H9 (cell line): ENCODE results near the gene SNX15. TPM values are rescaled to one million over a fixed set of nuclear protein-coding genes. Genes with fewer than 3 reads are reported as not detected.

Source experiments
- DNase-seq: peaks from one replicate; pipeline ENCODE4 v3.0.0-alpha.2; 2017
- H2AFZ ChIP-seq: one replicate; pipeline ENCODE4 v1.6.1; 2013; ENCODE audit warnings: mild to moderate bottlenecking, low read length, control low read depth, moderate library complexity
- H2AK5ac ChIP-seq: 2 replicates; pipeline ENCODE4 v1.6.1; 2013; ENCODE audit warnings: low read length, control low read depth, mixed read lengths; ENCODE audit not compliant: insufficient read length
- H2BK120ac ChIP-seq: one replicate; pipeline ENCODE4 v1.6.1; 2013; ENCODE audit warnings: low read depth, mild to moderate bottlenecking, low read length, control low read depth, inconsistent platforms; ENCODE audit not compliant: poor library complexity, severe bottlenecking
- H2BK12ac ChIP-seq: 2 replicates; pipeline ENCODE4 v1.6.1; 2013; ENCODE audit warnings: low read length, control low read depth, mixed read lengths, low read depth; ENCODE audit not compliant: insufficient read length
- H2BK15ac ChIP-seq: 2 replicates; pipeline ENCODE4 v1.6.1; 2013; ENCODE audit warnings: low read depth, low read length, control low read depth
- H2BK20ac ChIP-seq: one replicate; pipeline ENCODE4 v1.6.1; 2013; ENCODE audit warnings: low read depth, mild to moderate bottlenecking, low read length, control low read depth, inconsistent platforms; ENCODE audit not compliant: poor library complexity, severe bottlenecking
- H2BK5ac ChIP-seq: 2 replicates; pipeline ENCODE4 v1.6.1; 2013; ENCODE audit warnings: low read length, control low read depth, mixed read lengths; ENCODE audit not compliant: insufficient read length
- H3K14ac ChIP-seq: 2 replicates; pipeline ENCODE4 v1.6.1; 2013; ENCODE audit warnings: low read length, control low read depth; ENCODE audit not compliant: insufficient read depth
- H3K18ac ChIP-seq: 2 replicates; pipeline ENCODE4 v1.6.1; 2013; ENCODE audit warnings: low read depth, mild to moderate bottlenecking, mixed read lengths, low read length, control low read depth; ENCODE audit not compliant: insufficient read length
- H3K23ac ChIP-seq: 2 replicates; pipeline ENCODE4 v1.6.1; 2013; ENCODE audit warnings: low read length, control low read depth, mixed read lengths, low read depth; ENCODE audit not compliant: insufficient read length
- H3K23me2 ChIP-seq: 2 replicates; pipeline ENCODE4 v1.6.1; 2013; ENCODE audit warnings: low read depth, mild to moderate bottlenecking, mixed read lengths, low read length, control low read depth; ENCODE audit not compliant: insufficient read length, poor library complexity, severe bottlenecking
- H3K27ac ChIP-seq: 2 replicates; pipeline ENCODE4 v1.5.1; 2013; ENCODE audit warnings: low read length, control low read depth, mixed read lengths, low read depth; ENCODE audit not compliant: insufficient read length
- H3K27me3 ChIP-seq: 2 replicates; pipeline ENCODE4 v1.6.1; 2013; ENCODE audit warnings: low read length, control low read depth, inconsistent platforms; ENCODE audit not compliant: insufficient read depth
- H3K4ac ChIP-seq: 2 replicates; pipeline ENCODE4 v1.6.1; 2013; ENCODE audit warnings: low read depth, mild to moderate bottlenecking, control low read depth, inconsistent platforms, low read length, moderate library complexity
- H3K4me1 ChIP-seq: 2 replicates; pipeline ENCODE4 v1.6.1; 2013; ENCODE audit warnings: low read length, control low read depth, inconsistent platforms; ENCODE audit not compliant: insufficient read depth
- H3K4me2 ChIP-seq: 2 replicates; pipeline ENCODE4 v1.6.1; 2013; ENCODE audit warnings: low read length, control low read depth, mixed read lengths; ENCODE audit not compliant: insufficient read length, insufficient read depth
- H3K56ac ChIP-seq: 2 replicates; pipeline ENCODE4 v1.6.1; 2013; ENCODE audit warnings: low read depth, mild to moderate bottlenecking, mixed read lengths, low read length, control low read depth; ENCODE audit not compliant: insufficient read length
- H3K79me1 ChIP-seq: 2 replicates; pipeline ENCODE4 v1.6.1; 2013; ENCODE audit warnings: low read depth, mild to moderate bottlenecking, moderate library complexity, low read length, control low read depth, inconsistent platforms; ENCODE audit not compliant: insufficient read depth, poor library complexity, severe bottlenecking
- H3K79me2 ChIP-seq: 2 replicates; pipeline ENCODE4 v1.6.1; 2013; ENCODE audit warnings: low read length, control low read depth, inconsistent platforms; ENCODE audit not compliant: insufficient read depth
- H3K9ac ChIP-seq: 2 replicates; pipeline ENCODE4 v1.6.1; 2013; ENCODE audit warnings: low read length, control low read depth, mixed read lengths; ENCODE audit not compliant: insufficient read length; ENCODE audit errors: extremely low read depth
- H3K9me3 ChIP-seq: one replicate; pipeline ENCODE4 v1.6.1; 2013; ENCODE audit warnings: low read depth, low read length, inconsistent platforms; ENCODE audit not compliant: control insufficient read depth
- H3T11ph ChIP-seq: one replicate; pipeline ENCODE4 v1.6.1; 2013; ENCODE audit warnings: mild to moderate bottlenecking, low read length, control low read depth, inconsistent platforms
- H4K20me1 ChIP-seq: one replicate; pipeline ENCODE4 v1.6.1; 2013; ENCODE audit not compliant: control insufficient read depth, insufficient read length, insufficient read depth
- H4K5ac ChIP-seq: 2 replicates; pipeline ENCODE4 v1.6.1; 2013; ENCODE audit warnings: low read depth, mild to moderate bottlenecking, mixed read lengths, low read length, control low read depth; ENCODE audit not compliant: insufficient read length
- H4K8ac ChIP-seq: replicated peaks from 2 replicates; pipeline ENCODE4 v1.6.1; 2013; ENCODE audit warnings: low read length, control low read depth, mixed read lengths, low read depth; ENCODE audit not compliant: insufficient read length
- H4K91ac ChIP-seq: 2 replicates; pipeline ENCODE4 v1.6.1; 2013; ENCODE audit warnings: low read depth, mild to moderate bottlenecking, moderate library complexity, mixed read lengths, low read length, control low read depth; ENCODE audit not compliant: insufficient read length
- H3K27ac Mint-ChIP-seq, 3 experiments: 2 replicates in 2 of 3; 3 replicates in 1 of 3; pipeline ENCODE4 v1.8.0; 2020 to 2021; ENCODE audit warnings: mixed read lengths in 3 of 3, mild to moderate bottlenecking in 1 of 3, moderate library complexity in 1 of 3
- H3K27me3 Mint-ChIP-seq: 2 replicates; pipeline ENCODE4 v1.8.0; 2021; ENCODE audit warnings: low read depth, mild to moderate bottlenecking, moderate library complexity, mixed read lengths
- H3K36me3 Mint-ChIP-seq, 3 experiments: 2 replicates in 2 of 3; 3 replicates in 1 of 3; pipeline ENCODE4 v1.8.0; 2020 to 2021; ENCODE audit warnings: low read depth in 3 of 3, mixed read lengths in 3 of 3; ENCODE audit not compliant: insufficient read depth in 1 of 3
- H3K4me1 Mint-ChIP-seq, 2 experiments: 2 replicates each; pipeline ENCODE4 v1.8.0; 2020; ENCODE audit warnings: mixed read lengths in 2 of 2
- H3K4me3 Mint-ChIP-seq, 2 experiments: 2 replicates in 1 of 2; 3 replicates in 1 of 2; pipeline ENCODE4 v1.8.0; 2020 to 2021; ENCODE audit warnings: mild to moderate bottlenecking in 2 of 2, mixed read lengths in 2 of 2, moderate library complexity in 1 of 2
- H3K9me3 Mint-ChIP-seq, 2 experiments: 2 replicates in 1 of 2; 3 replicates in 1 of 2; pipeline ENCODE4 v1.8.0; 2020; ENCODE audit warnings: mild to moderate bottlenecking in 2 of 2, mixed read lengths in 2 of 2, moderate library complexity in 1 of 2
- CTCF ChIP-seq: fragments of 200-600 bp; sonication (generic); conservative IDR thresholded peaks from 3 replicates; pipeline ENCODE4 v1.8.0; 2021; ENCODE audit warnings: antibody characterized with exemption, mild to moderate bottlenecking
- WGBS: extraction: QIAGEN DNeasy Blood & Tissue Kit; methylation state at CpG from one replicate; pipeline ENCODE4 v1.1.7; 2013; ENCODE audit warnings: missing lambda C conversion rate, low lambda C conversion rate, mixed read lengths; ENCODE audit not compliant: insufficient read length; ENCODE audit errors: extremely low coverage; 5-methylcytosine and 5-hydroxymethylcytosine counted together
- total RNA-seq: library from RNA; stranded (reverse); gene quantifications from 2 replicates; pipeline ENCODE4 v1.2.1, GENCODE V29; 2021

SNX15 gene
- total RNA-seq, 1 experiment from 2014 or later = 24.3 TPM

DNA sequence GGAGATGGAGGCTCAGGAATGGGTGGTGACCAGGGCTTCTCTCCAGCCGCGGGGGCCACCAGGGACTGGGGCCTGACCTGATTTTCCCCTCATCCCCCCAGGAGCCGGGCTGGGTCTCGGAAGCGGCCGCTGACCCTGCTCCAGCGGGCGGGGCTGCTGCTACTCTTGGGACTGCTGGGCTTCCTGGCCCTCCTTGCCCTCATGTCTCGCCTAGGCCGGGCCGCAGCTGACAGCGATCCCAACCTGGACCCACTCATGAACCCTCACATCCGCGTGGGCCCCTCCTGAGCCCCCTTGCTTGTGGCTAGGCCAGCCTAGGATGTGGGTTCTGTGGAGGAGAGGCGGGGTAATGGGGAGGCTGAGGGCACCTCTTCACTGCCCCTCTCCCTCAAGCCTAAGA lies 60.6 kb downstream of the SNX15 start:
- H3K9ac ChIP-seq = no peak overlapping the region
- Mint-ChIP-seq H3K27me3 (no peaks in the 10 kb centered on the region), H3K27ac (no peak overlapping the region), H3K4me3 (no peak overlapping the region), H3K9me3 (no peaks in the 10 kb centered on the region; a peak in 1 of 5 replicates), H3K36me3 (peaks cover 7 to 43% (median 39%) of the 10 kb centered on the region in 3 experiments), H3K4me1 (peaks cover 12% of the 10 kb centered on the region in 2 experiments)
- no peak overlapping the region for H2BK120ac ChIP-seq
- H3K9me3 ChIP-seq = no peaks in the 10 kb centered on the region
- no peak overlapping the region for H3K18ac ChIP-seq
- no peak overlapping the region for H3K56ac ChIP-seq
- peaks cover 6% of the 10 kb centered on the region; the same call in 1 of the 2 replicates for H3K79me2 ChIP-seq
- no peaks in the 10 kb centered on the region for H3K27me3 ChIP-seq
- no peak overlapping the region for H3T11ph ChIP-seq
- no peak for DNase-seq
- H4K20me1 ChIP-seq = peaks cover 3% of the 10 kb centered on the region
- H2BK12ac ChIP-seq = no peak overlapping the region
- no peak overlapping the region for H4K8ac ChIP-seq
- H3K4me1 ChIP-seq = no peaks in the 10 kb centered on the region
- H2BK20ac ChIP-seq = no peak overlapping the region
- H3K4me2 ChIP-seq = no peak overlapping the region
- H3K14ac ChIP-seq = no peak overlapping the region
- H2BK15ac ChIP-seq = no peak overlapping the region
- no peak for TF ChIP-seq CTCF
- H4K91ac ChIP-seq = no peak overlapping the region
- H3K79me1 ChIP-seq = no peaks in the 10 kb centered on the region
- no peak overlapping the region for H2BK5ac ChIP-seq
- no peak overlapping the region for H2AK5ac ChIP-seq
- peaks cover 12% of the 10 kb centered on the region for H3K23me2 ChIP-seq
- H2AFZ ChIP-seq = no peak overlapping the region
- H4K5ac ChIP-seq = no peak overlapping the region
- no peak overlapping the region for H3K27ac ChIP-seq
- H3K4ac ChIP-seq = no peak overlapping the region
- no peak overlapping the region for H3K23ac ChIP-seq
- WGBS = no CpG with 5 or more reads among the region's 15 CpGs
